ENCODE data around the gene ZNF710.

- no peak for TF ChIP-seq CTCF (IDR thresholded peaks at IDR 0.05)
- TF ChIP-seq EP300 (IDR thresholded peaks at IDR 0.05) = no peak
These were observed 35.2 kb downstream of the ZNF710 start for GRCh38 chr15:90036343-90036742.
